Measurements from ENCODE around the gene PTER. TPM values are rescaled to one million over a fixed set of nuclear protein-coding genes. Genes with fewer than 3 reads are reported as not detected.

PTER gene
- total and polyA plus RNA-seq, 2 of the 13 experiments (the other 11 are each of a cell fraction or from before 2014, with no cell fraction given), result 6.1 to 6.6 TPM

DNA sequence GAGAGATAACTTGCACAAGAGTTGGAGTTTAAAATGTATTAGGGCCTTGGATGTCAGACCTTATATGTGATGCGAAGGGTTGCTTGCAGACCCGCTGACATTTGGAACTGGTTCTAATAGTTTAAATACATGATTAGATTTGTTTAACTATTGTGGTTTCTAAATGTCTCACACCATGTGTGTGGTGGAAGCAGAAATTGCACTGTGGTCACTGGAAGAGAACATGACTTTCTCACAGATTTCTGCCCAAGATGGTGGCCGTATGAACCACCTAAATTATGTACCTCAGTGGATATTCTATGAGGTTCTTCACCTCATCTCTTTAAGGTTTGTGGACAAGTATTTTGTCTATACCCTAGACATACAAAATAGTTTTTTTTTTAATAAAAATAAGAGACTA lies 93.0 kb downstream of the PTER start:
- CTCF ChIA-PET (ENCODE audit: low intra/inter-chr PET ratio, low total read pairs), result no interaction called here
- H3K9ac ChIP-seq (ENCODE audit: insufficient read depth, low read depth, low read length), result no peak overlapping the region
- no TSS peak for BruUV-seq (replicated peaks)
- H3K4me2 ChIP-seq (ENCODE audit: low read depth, low read length), result no peak overlapping the region
- intact Hi-C loops (cut with micrococcal nuclease; ENCODE audit: unreplicated experiment), result no loop called here
- H3K27ac ChIP-seq (ENCODE audit: extremely low read length, insufficient read depth, low read length), result no peak overlapping the region
- FAIRE-seq (no peak), ATAC-seq (no peak), DNase-seq (ENCODE audit: low spot score) (no peak)
- H3K36me3 ChIP-seq (replicated peaks in 1 of 2; ENCODE audit: control insufficient read depth in 1 of 2, insufficient read depth in 2 of 2, low read length in 2 of 2), result no peaks in the 10 kb centered on the region
- in situ Hi-C loops (cut with HindIII; ENCODE audit: extremely low pct_ligation_motif_present, low pct_unique_long_range_greater_than_20kb), result loop anchor here (25.0 kb wide), 1 partner anchor 643 kb away; no protein-coding TSS in a partner anchor
- peaks cover 0 to under 1% of the 10 kb centered on the region in 2 experiments; a peak in 1 of 5 replicates for H3K27me3 ChIP-seq (ENCODE audit: control insufficient read depth in 1 of 2, insufficient read depth in 2 of 2, low read length in 2 of 2)
- no peaks in the 10 kb centered on the region for H3K79me2 ChIP-seq (ENCODE audit: insufficient read depth, low read length)
- TF ChIP-seq SRY (CRISPR knock-in tag; IDR thresholded peaks at IDR 0.05), result no peak
- TF ChIP-seq ONECUT2 (CRISPR knock-in tag; IDR thresholded peaks at IDR 0.05), result no peak
- TF ChIP-seq, protein P1, sequence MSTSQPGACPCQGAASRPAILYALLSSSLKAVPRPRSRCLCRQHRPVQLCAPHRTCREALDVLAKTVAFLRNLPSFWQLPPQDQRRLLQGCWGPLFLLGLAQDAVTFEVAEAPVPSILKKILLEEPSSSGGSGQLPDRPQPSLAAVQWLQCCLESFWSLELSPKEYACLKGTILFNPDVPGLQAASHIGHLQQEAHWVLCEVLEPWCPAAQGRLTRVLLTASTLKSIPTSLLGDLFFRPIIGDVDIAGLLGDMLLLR (CRISPR knock-in tag; IDR thresholded peaks at IDR 0.05), result no peak
- TF ChIP-seq, protein P2, sequence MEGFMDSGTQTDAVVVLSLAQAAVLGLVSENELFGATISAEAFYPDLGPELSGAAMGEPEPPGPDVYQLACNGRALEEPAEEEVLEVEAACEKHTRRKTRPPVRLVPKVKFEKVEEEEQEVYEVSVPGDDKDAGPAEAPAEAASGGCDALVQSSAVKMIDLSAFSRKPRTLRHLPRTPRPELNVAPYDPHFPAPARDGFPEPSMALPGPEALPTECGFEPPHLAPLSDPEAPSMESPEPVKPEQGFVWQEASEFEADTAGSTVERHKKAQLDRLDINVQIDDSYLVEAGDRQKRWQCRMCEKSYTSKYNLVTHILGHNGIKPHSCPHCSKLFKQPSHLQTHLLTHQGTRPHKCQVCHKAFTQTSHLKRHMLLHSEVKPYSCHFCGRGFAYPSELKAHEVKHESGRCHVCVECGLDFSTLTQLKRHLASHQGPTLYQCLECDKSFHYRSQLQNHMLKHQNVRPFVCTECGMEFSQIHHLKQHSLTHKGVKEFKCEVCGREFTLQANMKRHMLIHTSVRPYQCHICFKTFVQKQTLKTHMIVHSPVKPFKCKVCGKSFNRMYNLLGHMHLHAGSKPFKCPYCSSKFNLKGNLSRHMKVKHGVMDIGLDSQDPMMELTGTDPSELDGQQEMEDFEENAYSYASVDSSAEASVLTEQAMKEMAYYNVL (CRISPR knock-in tag; IDR thresholded peaks at IDR 0.05; ENCODE audit: borderline replicate concordance), result no peak
- TF ChIP-seq, protein P3, sequence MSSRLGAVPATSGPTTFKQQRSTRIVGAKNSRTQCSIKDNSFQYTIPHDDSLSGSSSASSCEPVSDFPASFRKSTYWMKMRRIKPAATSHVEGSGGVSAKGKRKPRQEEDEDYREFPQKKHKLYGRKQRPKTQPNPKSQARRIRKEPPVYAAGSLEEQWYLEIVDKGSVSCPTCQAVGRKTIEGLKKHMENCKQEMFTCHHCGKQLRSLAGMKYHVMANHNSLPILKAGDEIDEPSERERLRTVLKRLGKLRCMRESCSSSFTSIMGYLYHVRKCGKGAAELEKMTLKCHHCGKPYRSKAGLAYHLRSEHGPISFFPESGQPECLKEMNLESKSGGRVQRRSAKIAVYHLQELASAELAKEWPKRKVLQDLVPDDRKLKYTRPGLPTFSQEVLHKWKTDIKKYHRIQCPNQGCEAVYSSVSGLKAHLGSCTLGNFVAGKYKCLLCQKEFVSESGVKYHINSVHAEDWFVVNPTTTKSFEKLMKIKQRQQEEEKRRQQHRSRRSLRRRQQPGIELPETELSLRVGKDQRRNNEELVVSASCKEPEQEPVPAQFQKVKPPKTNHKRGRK (CRISPR knock-in tag; IDR thresholded peaks at IDR 0.05), result no peak
- no peak for TF ChIP-seq KLF16 (CRISPR knock-in tag; IDR thresholded peaks at IDR 0.05)
- TF ChIP-seq, protein P4, sequence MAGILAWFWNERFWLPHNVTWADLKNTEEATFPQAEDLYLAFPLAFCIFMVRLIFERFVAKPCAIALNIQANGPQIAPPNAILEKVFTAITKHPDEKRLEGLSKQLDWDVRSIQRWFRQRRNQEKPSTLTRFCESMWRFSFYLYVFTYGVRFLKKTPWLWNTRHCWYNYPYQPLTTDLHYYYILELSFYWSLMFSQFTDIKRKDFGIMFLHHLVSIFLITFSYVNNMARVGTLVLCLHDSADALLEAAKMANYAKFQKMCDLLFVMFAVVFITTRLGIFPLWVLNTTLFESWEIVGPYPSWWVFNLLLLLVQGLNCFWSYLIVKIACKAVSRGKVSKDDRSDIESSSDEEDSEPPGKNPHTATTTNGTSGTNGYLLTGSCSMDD (CRISPR knock-in tag; IDR thresholded peaks at IDR 0.05), result no peak
- TF ChIP-seq, protein P5, sequence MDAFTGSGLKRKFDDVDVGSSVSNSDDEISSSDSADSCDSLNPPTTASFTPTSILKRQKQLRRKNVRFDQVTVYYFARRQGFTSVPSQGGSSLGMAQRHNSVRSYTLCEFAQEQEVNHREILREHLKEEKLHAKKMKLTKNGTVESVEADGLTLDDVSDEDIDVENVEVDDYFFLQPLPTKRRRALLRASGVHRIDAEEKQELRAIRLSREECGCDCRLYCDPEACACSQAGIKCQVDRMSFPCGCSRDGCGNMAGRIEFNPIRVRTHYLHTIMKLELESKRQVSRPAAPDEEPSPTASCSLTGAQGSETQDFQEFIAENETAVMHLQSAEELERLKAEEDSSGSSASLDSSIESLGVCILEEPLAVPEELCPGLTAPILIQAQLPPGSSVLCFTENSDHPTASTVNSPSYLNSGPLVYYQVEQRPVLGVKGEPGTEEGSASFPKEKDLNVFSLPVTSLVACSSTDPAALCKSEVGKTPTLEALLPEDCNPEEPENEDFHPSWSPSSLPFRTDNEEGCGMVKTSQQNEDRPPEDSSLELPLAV (CRISPR knock-in tag; conservative IDR thresholded peaks at IDR 0.05; ENCODE audit: low read depth), result no peak
- TF ChIP-seq, protein P6, sequence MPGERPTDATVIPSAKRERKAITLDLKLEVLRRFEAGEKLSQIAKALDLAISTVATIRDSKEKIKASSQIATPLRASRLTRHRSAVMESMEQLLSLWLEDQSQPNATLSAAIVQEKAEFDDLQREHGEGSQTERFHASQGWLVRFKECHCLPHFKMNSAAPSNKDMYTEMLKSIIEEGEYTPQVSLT (CRISPR knock-in tag; IDR thresholded peaks at IDR 0.05; ENCODE audit: borderline replicate concordance, low read depth), result no peak
- 17% methylated on average over 3 of the region's 3 CpGs for WGBS (ENCODE audit: low lambda C conversion rate)
- no peak overlapping the region for H3K4me3 ChIP-seq (replicated peaks in 1 of 3; ENCODE audit: insufficient read depth in 1 of 3, low read depth in 2 of 3, low read length in 3 of 3)
- H3K9me3 ChIP-seq (ENCODE audit: low read length), result no peaks in the 10 kb centered on the region
- H3K4me1 ChIP-seq (ENCODE audit: insufficient read depth, low read length), result no peaks in the 10 kb centered on the region
- POLR2A ChIA-PET, result no interaction called here
- H2AFZ ChIP-seq (ENCODE audit: low read length), result no peak overlapping the region
- no peaks in the 10 kb centered on the region for H4K20me1 ChIP-seq (ENCODE audit: insufficient read depth, low read length)
